ENCODE results near the gene STK32A.

STK32A gene

GRCh38 chr5:147307170-147307569 is 72.3 kb downstream of the STK32A start:
- no peaks in the 10 kb centered on the region for H3K9me3 ChIP-seq
- no peak for TF ChIP-seq Cebpa-rat (IDR thresholded peaks at IDR 0.05)
- no peaks in the 10 kb centered on the region for H3K36me3 ChIP-seq
- H3K27me3 ChIP-seq: no peaks in the 10 kb centered on the region
- H3K9ac ChIP-seq: no peak overlapping the region
- no peak overlapping the region for H3K27ac ChIP-seq
- H3K4me3 ChIP-seq: no peak overlapping the region
- H4K20me1 ChIP-seq: no peaks in the 10 kb centered on the region
- no peaks in the 10 kb centered on the region for H3K4me1 ChIP-seq
- no peak overlapping the region for H3K4me2 ChIP-seq

- Histone ChIP-seq H3K4me3 (no peak overlapping the region), H3K27ac (no peak overlapping the region), H3K9me3 (no peaks in the 10 kb centered on the region), H3K4me2 (no peak overlapping the region), H4K20me1 (no peaks in the 10 kb centered on the region), H3K9ac (no peak overlapping the region), H3K36me3 (no peaks in the 10 kb centered on the region), H3K27me3 (no peaks in the 10 kb centered on the region), H3K4me1 (no peaks in the 10 kb centered on the region)
- TF ChIP-seq Cebpa-rat (IDR thresholded peaks at IDR 0.05): no peak
Observed at GRCh38 chr5:147309621-147310020, 74.8 kb downstream of the STK32A start.

GRCh38 chr5:147310059-147310704 is 75.4 kb downstream of the STK32A start:
- H3K4me3 ChIP-seq: no peak overlapping the region
- no peaks in the 10 kb centered on the region for H3K27me3 ChIP-seq
- no peak overlapping the region for H3K27ac ChIP-seq
- no peaks in the 10 kb centered on the region for H3K9me3 ChIP-seq
- no peak for TF ChIP-seq Cebpa-rat (IDR thresholded peaks at IDR 0.05)
- H3K4me1 ChIP-seq: no peaks in the 10 kb centered on the region
- no peaks in the 10 kb centered on the region for H3K36me3 ChIP-seq
- H4K20me1 ChIP-seq: no peaks in the 10 kb centered on the region
- H3K4me2 ChIP-seq: no peak overlapping the region
- no peak overlapping the region for H3K9ac ChIP-seq

GRCh38 chr5:147317978-147318684 is 83.3 kb downstream of the STK32A start:
- H3K9ac ChIP-seq: no peak overlapping the region
- H3K27ac ChIP-seq: no peak overlapping the region
- no peaks in the 10 kb centered on the region for H3K9me3 ChIP-seq
- H3K36me3 ChIP-seq: no peaks in the 10 kb centered on the region
- no peaks in the 10 kb centered on the region for H3K4me1 ChIP-seq
- H3K4me2 ChIP-seq: no peak overlapping the region
- no peak overlapping the region for H3K4me3 ChIP-seq
- no peak for TF ChIP-seq Cebpa-rat (IDR thresholded peaks at IDR 0.05)
- no peaks in the 10 kb centered on the region for H4K20me1 ChIP-seq
- H3K27me3 ChIP-seq: no peaks in the 10 kb centered on the region

- Histone ChIP-seq H3K4me3 (no peak overlapping the region), H3K9me3 (no peaks in the 10 kb centered on the region), H3K4me2 (no peak overlapping the region), H3K27ac (no peak overlapping the region), H3K9ac (no peak overlapping the region), H3K27me3 (no peaks in the 10 kb centered on the region), H4K20me1 (no peaks in the 10 kb centered on the region), H3K4me1 (no peaks in the 10 kb centered on the region), H3K36me3 (no peaks in the 10 kb centered on the region)
- no peak for TF ChIP-seq Cebpa-rat (IDR thresholded peaks at IDR 0.05)
Observed at GRCh38 chr5:147321569-147321968, 86.7 kb downstream of the STK32A start.

GRCh38 chr5:147327421-147327820 is 92.6 kb downstream of the STK32A start:
- H3K4me2 ChIP-seq: no peak overlapping the region
- TF ChIP-seq Cebpa-rat (IDR thresholded peaks at IDR 0.05): no peak
- no peak overlapping the region for H3K9ac ChIP-seq
- no peaks in the 10 kb centered on the region for H3K36me3 ChIP-seq
- no peaks in the 10 kb centered on the region for H3K9me3 ChIP-seq
- H3K27ac ChIP-seq: no peak overlapping the region
- H3K4me1 ChIP-seq: no peaks in the 10 kb centered on the region
- H4K20me1 ChIP-seq: no peaks in the 10 kb centered on the region
- H3K4me3 ChIP-seq: no peak overlapping the region
- H3K27me3 ChIP-seq: no peaks in the 10 kb centered on the region

GRCh38 chr5:147327905-147328304 is 93.1 kb downstream of the STK32A start:
- Histone ChIP-seq H3K4me1 (no peaks in the 10 kb centered on the region), H3K4me3 (no peak overlapping the region), H3K36me3 (no peaks in the 10 kb centered on the region), H3K27ac (no peak overlapping the region), H3K9ac (no peak overlapping the region), H3K4me2 (no peak overlapping the region), H3K9me3 (no peaks in the 10 kb centered on the region), H3K27me3 (no peaks in the 10 kb centered on the region), H4K20me1 (no peaks in the 10 kb centered on the region)
- TF ChIP-seq Cebpa-rat (IDR thresholded peaks at IDR 0.05): no peak

GRCh38 chr5:147332658-147333057 is 97.8 kb downstream of the STK32A start:
- Histone ChIP-seq H3K4me2 (no peak overlapping the region), H3K9ac (no peak overlapping the region), H3K27ac (no peak overlapping the region), H3K27me3 (no peaks in the 10 kb centered on the region), H3K4me3 (no peak overlapping the region), H3K36me3 (no peaks in the 10 kb centered on the region), H3K9me3 (no peaks in the 10 kb centered on the region), H3K4me1 (no peaks in the 10 kb centered on the region), H4K20me1 (no peaks in the 10 kb centered on the region)
- no peak for TF ChIP-seq Cebpa-rat (IDR thresholded peaks at IDR 0.05)

- no peaks in the 10 kb centered on the region for H3K4me1 ChIP-seq
- H4K20me1 ChIP-seq: no peaks in the 10 kb centered on the region
- no peak overlapping the region for H3K9ac ChIP-seq
- no peak for TF ChIP-seq Cebpa-rat (IDR thresholded peaks at IDR 0.05)
- no peak overlapping the region for H3K4me2 ChIP-seq
- H3K27me3 ChIP-seq: no peaks in the 10 kb centered on the region
- no peak overlapping the region for H3K27ac ChIP-seq
- H3K9me3 ChIP-seq: no peaks in the 10 kb centered on the region
- no peak overlapping the region for H3K4me3 ChIP-seq
- no peaks in the 10 kb centered on the region for H3K36me3 ChIP-seq
Observed at GRCh38 chr5:147336876-147337275, 102.0 kb downstream of the STK32A start.

GRCh38 chr5:147339313-147339712 is 104.5 kb downstream of the STK32A start:
- no peak overlapping the region for H3K4me2 ChIP-seq
- no peaks in the 10 kb centered on the region for H3K27me3 ChIP-seq
- H4K20me1 ChIP-seq: no peaks in the 10 kb centered on the region
- H3K4me3 ChIP-seq: no peak overlapping the region
- no peaks in the 10 kb centered on the region for H3K36me3 ChIP-seq
- no peak overlapping the region for H3K27ac ChIP-seq
- no peak overlapping the region for H3K9ac ChIP-seq
- H3K4me1 ChIP-seq: no peaks in the 10 kb centered on the region
- no peak for TF ChIP-seq Cebpa-rat (IDR thresholded peaks at IDR 0.05)
- no peaks in the 10 kb centered on the region for H3K9me3 ChIP-seq
